Spleen (tissue), 11 donors: ENCODE data around the gene UNC13A. TPM values are rescaled to one million over a fixed set of nuclear protein-coding genes. Genes with fewer than 3 reads are reported as not detected.

Experiments
- DNase-seq: peaks from one replicate; pipeline ENCODE4 v3.0.0-alpha.2; 2020
- H3K27ac ChIP-seq, 8 donors: fragments of 200-600 bp; sonication (generic) in 7 of 8; 1 replicate in 4 of 8; 2 replicates in 4 of 8; pipeline versions ENCODE4 v1.5.0 to v1.8.0; 2016 to 2021; ENCODE audit warnings: inconsistent platforms in 4 of 8, mild to moderate bottlenecking in 4 of 8, moderate library complexity in 1 of 8
- H3K27me3 ChIP-seq, 7 donors: fragments of 200-600 bp; sonication (generic) in 6 of 7; replicated peaks in 1 of 7; 1 replicate in 4 of 7; 2 replicates in 3 of 7; pipeline versions ENCODE4 v1.5.0 to v1.8.0; 2016 to 2021; ENCODE audit warnings: inconsistent platforms in 3 of 7, mild to moderate bottlenecking in 1 of 7
- H3K36me3 ChIP-seq, 6 donors: fragments of 200-600 bp; sonication (generic) in 5 of 6; 1 replicate in 4 of 6; 2 replicates in 2 of 6; pipeline versions ENCODE4 v1.5.0 to v1.8.0; 2016 to 2021; ENCODE audit warnings: inconsistent platforms in 2 of 6
- H3K4me1 ChIP-seq, 6 donors: fragments of 200-600 bp; sonication (generic) in 5 of 6; 1 replicate in 3 of 6; 2 replicates in 3 of 6; pipeline versions ENCODE4 v1.5.0 to v1.8.0; 2016 to 2021; ENCODE audit warnings: inconsistent platforms in 3 of 6
- H3K4me3 ChIP-seq, 8 donors: fragments of 200-600 bp; sonication (generic) in 7 of 8; 1 replicate in 4 of 8; 2 replicates in 4 of 8; pipeline versions ENCODE4 v1.5.0 to v1.8.0; 2016 to 2021; ENCODE audit warnings: inconsistent platforms in 4 of 8, mild to moderate bottlenecking in 4 of 8, moderate library complexity in 2 of 8
- H3K9me3 ChIP-seq, 8 donors: fragments of 200-600 bp; sonication (generic) in 7 of 8; 1 replicate in 4 of 8; 2 replicates in 4 of 8; pipeline versions ENCODE4 v1.5.0 to v1.8.0; 2016 to 2021; ENCODE audit warnings: inconsistent platforms in 4 of 8
- POLR2A ChIP-seq, 3 donors: fragments of 450-650 bp; IDR thresholded peaks; one replicate each; pipeline ENCODE4 v1.5.1; 2017; ENCODE audit warnings: antibody characterized with exemption in 3 of 3, mild to moderate bottlenecking in 1 of 3
- POLR2AphosphoS5 ChIP-seq, 3 donors: sonication (generic); formaldehyde crosslinking; IDR thresholded peaks; one replicate each; pipeline ENCODE4 v1.5.1; 2017; ENCODE audit warnings: antibody characterized with exemption in 3 of 3
- WGBS, 5 donors: extraction: QIAGEN DNeasy Blood & Tissue Kit in 3 of 5; methylation state at CpG; one replicate each; pipeline versions ENCODE4 v1.1.5 to v1.1.7; 2013 to 2018; 5-methylcytosine and 5-hydroxymethylcytosine counted together
- intact Hi-C: fragments of 100-400 bp; cut with DNase I; formaldehyde crosslinking; loops from one replicate; pipeline ENCODE4 v1.15.0; 2023; ENCODE audit warnings: low total_unique reads
- polyA plus RNA-seq, 3 donors: library from polyadenylated mRNA; stranded (reverse); fragments of 200-250 nt; gene quantifications; one replicate each; pipeline ENCODE4 v1.2.1, GENCODE V29; 2013
- total RNA-seq, 7 donors: library from RNA; depleted of rRNA in 3 of 7; stranded (reverse); fragments of >200 nt in 3 of 7; fragmentation: NEBNext Ultra II Directional in 4 of 7; extraction: Animal tissue kit (Norgen Biotek cat#: 25700) in 4 of 7; gene quantifications; one replicate each; pipeline versions ENCODE4 v1.1.0 to v1.2.1, GENCODE V29; 2016 to 2021
- TF ChIP-seq, protein P1 (sequence below), 11 experiments: fragments of 200-600 bp in 7 of 11; fragments of 450-650 bp in 4 of 11; sonication (generic) in 4 of 11; IDR thresholded peaks in 8 of 11; conservative IDR thresholded peaks in 3 of 11; 1 replicate in 7 of 11; 2 replicates in 4 of 11; pipeline versions ENCODE4 v1.4.0 to v1.8.0; 2016 to 2021; ENCODE audit warnings: antibody characterized with exemption in 11 of 11, inconsistent platforms in 4 of 11, mild to moderate bottlenecking in 1 of 11
- donor health status: healthy with polysubstance abuse.
- donor health status: DM: no; HTN: no; CAD: no; lungs with moderate emphysema.
- donor health status: DM: no; HTN: no; CAD: no.
- donor health status: Bipolar disorder and iron deficiency.
- donor health status: healthy.
- donor health status: DM: no; HTN: no; CAD: no.
- donor health status: DM: yes; HTN: yes; CAD: no.

Gene UNC13A
- total and polyA plus RNA-seq, 10 donors, result 0.73 to 10.7 (median 5.0) TPM

DNA sequence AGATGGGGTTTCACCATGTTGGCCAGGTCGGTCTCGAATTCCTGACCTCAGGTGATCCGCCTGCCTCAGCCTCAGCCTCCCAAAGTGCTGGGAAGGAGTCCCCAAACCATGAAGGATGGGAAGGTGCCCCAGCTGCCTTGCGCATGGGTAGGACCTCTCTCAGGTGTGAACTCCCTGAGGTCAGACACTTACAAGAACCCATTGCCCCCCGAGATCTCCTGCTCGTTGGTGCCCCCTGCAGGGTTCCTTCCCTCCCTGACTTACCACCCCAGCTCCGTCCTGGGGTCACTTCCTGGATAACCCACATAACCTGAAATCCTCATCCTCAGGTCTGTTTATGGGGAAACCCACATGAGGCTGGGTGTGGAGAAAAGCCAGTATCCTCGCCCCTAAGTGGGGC, 41.7 kb downstream of the UNC13A start:
- H3K4me1 ChIP-seq, result no peaks in the 10 kb centered on the region
- peaks cover 0 to 53% (median 9%) of the 10 kb centered on the region in 7 donors for H3K27me3 ChIP-seq
- peak; percentile 18 for DNase-seq
- no peak overlapping the region for H3K27ac ChIP-seq
- TF ChIP-seq POLR2A (IDR thresholded peaks at IDR 0.05) (no peak), POLR2AphosphoS5 (IDR thresholded peaks at IDR 0.05) (no peak)
- TF ChIP-seq, protein P1, sequence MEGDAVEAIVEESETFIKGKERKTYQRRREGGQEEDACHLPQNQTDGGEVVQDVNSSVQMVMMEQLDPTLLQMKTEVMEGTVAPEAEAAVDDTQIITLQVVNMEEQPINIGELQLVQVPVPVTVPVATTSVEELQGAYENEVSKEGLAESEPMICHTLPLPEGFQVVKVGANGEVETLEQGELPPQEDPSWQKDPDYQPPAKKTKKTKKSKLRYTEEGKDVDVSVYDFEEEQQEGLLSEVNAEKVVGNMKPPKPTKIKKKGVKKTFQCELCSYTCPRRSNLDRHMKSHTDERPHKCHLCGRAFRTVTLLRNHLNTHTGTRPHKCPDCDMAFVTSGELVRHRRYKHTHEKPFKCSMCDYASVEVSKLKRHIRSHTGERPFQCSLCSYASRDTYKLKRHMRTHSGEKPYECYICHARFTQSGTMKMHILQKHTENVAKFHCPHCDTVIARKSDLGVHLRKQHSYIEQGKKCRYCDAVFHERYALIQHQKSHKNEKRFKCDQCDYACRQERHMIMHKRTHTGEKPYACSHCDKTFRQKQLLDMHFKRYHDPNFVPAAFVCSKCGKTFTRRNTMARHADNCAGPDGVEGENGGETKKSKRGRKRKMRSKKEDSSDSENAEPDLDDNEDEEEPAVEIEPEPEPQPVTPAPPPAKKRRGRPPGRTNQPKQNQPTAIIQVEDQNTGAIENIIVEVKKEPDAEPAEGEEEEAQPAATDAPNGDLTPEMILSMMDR (IDR thresholded peaks at IDR 0.05 in 8 of 11, conservative IDR thresholded peaks at IDR 0.05 in 3 of 11), result no peak
- no peaks in the 10 kb centered on the region for H3K36me3 ChIP-seq
- no peak overlapping the region for H3K4me3 ChIP-seq
- intact Hi-C loops, result no loop called here
- 60 to 75% (median 68%) methylated on average over 8 of the region's 8 CpGs for WGBS, 5 donors
- no peaks in the 10 kb centered on the region for H3K9me3 ChIP-seq

DNA sequence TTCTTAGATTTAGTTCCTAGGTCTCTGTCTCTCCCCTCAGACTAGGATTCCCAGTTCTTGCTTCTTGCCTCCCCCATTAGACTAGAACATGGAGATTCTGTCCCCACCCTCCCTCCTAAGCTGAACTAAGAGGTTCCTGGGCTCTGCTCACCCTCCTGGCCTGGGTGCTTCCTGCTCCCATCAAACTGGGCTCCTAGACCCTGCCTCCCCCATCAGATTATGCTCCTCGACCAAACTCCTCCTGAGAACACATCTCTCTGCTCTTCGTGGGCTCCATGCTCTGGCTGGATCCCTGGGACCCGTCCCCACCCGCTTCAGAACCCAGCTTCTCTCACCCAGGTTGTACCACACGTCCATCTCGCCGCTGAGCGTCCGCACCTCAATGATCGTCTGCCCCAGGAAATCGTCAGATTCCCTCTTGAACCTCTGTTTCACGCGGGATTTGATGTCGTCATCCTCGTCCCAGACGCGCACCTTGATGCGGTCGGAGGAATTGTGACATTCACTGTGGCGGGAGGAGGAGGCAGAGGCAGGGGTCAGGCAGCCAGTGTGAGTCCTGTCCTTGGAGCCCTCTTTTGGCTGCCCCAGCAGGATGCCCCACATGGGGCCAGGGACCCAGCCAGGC, 42.7 kb downstream of the UNC13A start:
- 83 to 87% (median 87%) methylated on average over 20 of the region's 20 CpGs for WGBS, 5 donors

DNA sequence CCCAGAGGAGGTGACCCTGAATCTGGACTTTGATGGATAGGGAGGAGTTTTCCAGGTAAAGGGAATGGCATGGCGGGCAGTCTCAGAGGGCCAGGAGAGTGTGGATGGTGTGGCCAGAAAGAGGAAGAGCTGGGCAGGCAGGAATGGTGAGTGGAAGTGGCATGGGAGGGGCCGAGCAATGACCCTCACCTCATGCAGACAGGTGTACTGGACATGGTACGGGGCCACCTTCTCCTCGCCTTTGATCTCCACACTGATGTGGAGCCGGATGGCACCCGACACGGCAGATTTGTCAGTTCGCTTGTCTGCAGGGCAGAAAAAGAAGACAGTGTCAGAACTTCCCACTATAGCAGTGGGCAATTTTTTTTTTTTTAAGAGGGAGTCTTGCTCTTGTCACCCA, 45.5 kb downstream of the UNC13A start:
- H3K27me3 ChIP-seq, result peaks cover 0 to 61% (median 9%) of the 10 kb centered on the region in 7 donors
- intact Hi-C loops, result no loop called here
- no peak for TF ChIP-seq POLR2A (IDR thresholded peaks at IDR 0.05)
- 89 to 95% (median 94%) methylated on average over 8 of the region's 8 CpGs for WGBS, 5 donors
- H3K4me1 ChIP-seq, result no peaks in the 10 kb centered on the region
- no peaks in the 10 kb centered on the region for H3K9me3 ChIP-seq
- no peak overlapping the region for H3K27ac ChIP-seq
- no peak for DNase-seq
- no peak overlapping the region for H3K4me3 ChIP-seq
- H3K36me3 ChIP-seq, result no peaks in the 10 kb centered on the region

More for the DNA sequence above, 42.7 kb downstream of the UNC13A start:
- no peak for TF ChIP-seq POLR2AphosphoS5 (IDR thresholded peaks at IDR 0.05)
- TF ChIP-seq POLR2A (IDR thresholded peaks at IDR 0.05), result no peak
- TF ChIP-seq, protein P1 (IDR thresholded peaks at IDR 0.05 in 8 of 11, conservative IDR thresholded peaks at IDR 0.05 in 3 of 11), result no peak
- Histone ChIP-seq H3K27me3 (peaks cover 0 to 56% (median 9%) of the 10 kb centered on the region in 7 donors), H3K4me3 (no peak overlapping the region), H3K27ac (no peak overlapping the region), H3K9me3 (no peaks in the 10 kb centered on the region), H3K4me1 (no peaks in the 10 kb centered on the region), H3K36me3 (no peaks in the 10 kb centered on the region)
- peak; percentile 52 for DNase-seq
- intact Hi-C loops, result no loop called here

DNA sequence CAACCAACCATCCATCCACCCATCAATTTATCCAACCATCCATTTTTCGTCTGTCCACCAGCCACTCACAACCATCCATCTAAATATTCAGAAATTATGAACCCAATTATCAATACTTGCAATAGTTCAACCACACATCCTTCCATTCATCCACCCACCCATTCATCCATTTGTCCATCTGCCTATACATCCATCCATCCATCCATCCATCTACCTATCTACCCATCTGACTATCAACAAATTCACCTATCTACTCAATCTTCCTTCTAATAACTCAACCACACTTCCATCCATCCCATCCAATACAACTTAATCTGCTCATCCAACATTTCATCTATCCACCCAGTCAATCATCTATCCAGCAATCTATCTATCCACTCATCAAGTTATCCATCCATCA, 46.3 kb downstream of the UNC13A start:
- no peaks in the 10 kb centered on the region for H3K4me1 ChIP-seq
- intact Hi-C loops, result no loop called here
- WGBS, 5 donors, result 66 to 90% (median 71%) methylated on average over 1 of the region's 1 CpG

DNA sequence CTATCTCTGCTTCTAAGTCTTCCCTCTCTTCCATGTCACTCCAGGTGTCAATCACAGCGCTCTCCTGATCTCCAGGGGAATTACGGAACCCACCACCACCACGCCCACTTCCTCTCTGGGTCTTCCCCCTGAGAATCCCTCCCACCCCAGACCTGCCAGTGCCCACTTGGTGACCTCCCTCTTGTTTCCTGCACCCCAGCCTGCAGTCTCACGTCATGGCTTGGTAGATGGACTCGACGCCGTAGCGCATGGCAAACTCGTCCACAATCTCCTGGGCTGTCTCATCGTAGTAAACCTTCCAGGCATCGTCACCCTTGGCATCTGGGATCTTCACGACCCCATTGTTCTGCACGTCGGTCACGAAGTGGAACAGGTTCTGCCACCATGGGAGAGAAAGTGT, 47.0 kb downstream of the UNC13A start:
- Histone ChIP-seq H3K4me1 (no peaks in the 10 kb centered on the region), H3K36me3 (no peaks in the 10 kb centered on the region), H3K9me3 (no peaks in the 10 kb centered on the region), H3K27ac (no peak overlapping the region), H3K4me3 (no peak overlapping the region), H3K27me3 (peaks cover 0 to 46% (median 5%) of the 10 kb centered on the region in 7 donors)
- 82 to 84% (median 82%) methylated on average over 15 of the region's 15 CpGs for WGBS, 5 donors
- TF ChIP-seq, protein P1 (IDR thresholded peaks at IDR 0.05 in 8 of 11, conservative IDR thresholded peaks at IDR 0.05 in 3 of 11), result no peak
- no peak for TF ChIP-seq POLR2A (IDR thresholded peaks at IDR 0.05)
- TF ChIP-seq POLR2AphosphoS5 (IDR thresholded peaks at IDR 0.05), result no peak
- intact Hi-C loops, result no loop called here
- peak; percentile 20 for DNase-seq

More for the DNA sequence above, 46.3 kb downstream of the UNC13A start:
- TF ChIP-seq POLR2A (IDR thresholded peaks at IDR 0.05), result no peak
- no peak overlapping the region for H3K4me3 ChIP-seq
- no peaks in the 10 kb centered on the region for H3K9me3 ChIP-seq
- peaks cover 0 to 53% (median 9%) of the 10 kb centered on the region in 7 donors for H3K27me3 ChIP-seq
- H3K27ac ChIP-seq, result no peak overlapping the region
- DNase-seq, result no peak
- H3K36me3 ChIP-seq, result no peaks in the 10 kb centered on the region
